Thyroid gland (tissue), 4 donors: ENCODE results near the gene SORCS2.

Experiments used
- CTCF ChIP-seq, 6 experiments: fragments of 200-600 bp in 3 of 6; fragments of 450-650 bp in 3 of 6; sonication (generic) in 3 of 6; IDR thresholded peaks; one replicate each; pipeline ENCODE4 v1.5.1; 2016 to 2019; ENCODE audit warnings: antibody characterized with exemption in 6 of 6, mild to moderate bottlenecking in 2 of 6, inconsistent platforms in 1 of 6, moderate library complexity in 1 of 6
- POLR2A ChIP-seq, 2 donors: fragments of 450-650 bp; IDR thresholded peaks; one replicate each; pipeline ENCODE4 v1.6.1; 2017; ENCODE audit warnings: antibody characterized with exemption in 2 of 2, mild to moderate bottlenecking in 2 of 2, moderate library complexity in 1 of 2

DNA sequence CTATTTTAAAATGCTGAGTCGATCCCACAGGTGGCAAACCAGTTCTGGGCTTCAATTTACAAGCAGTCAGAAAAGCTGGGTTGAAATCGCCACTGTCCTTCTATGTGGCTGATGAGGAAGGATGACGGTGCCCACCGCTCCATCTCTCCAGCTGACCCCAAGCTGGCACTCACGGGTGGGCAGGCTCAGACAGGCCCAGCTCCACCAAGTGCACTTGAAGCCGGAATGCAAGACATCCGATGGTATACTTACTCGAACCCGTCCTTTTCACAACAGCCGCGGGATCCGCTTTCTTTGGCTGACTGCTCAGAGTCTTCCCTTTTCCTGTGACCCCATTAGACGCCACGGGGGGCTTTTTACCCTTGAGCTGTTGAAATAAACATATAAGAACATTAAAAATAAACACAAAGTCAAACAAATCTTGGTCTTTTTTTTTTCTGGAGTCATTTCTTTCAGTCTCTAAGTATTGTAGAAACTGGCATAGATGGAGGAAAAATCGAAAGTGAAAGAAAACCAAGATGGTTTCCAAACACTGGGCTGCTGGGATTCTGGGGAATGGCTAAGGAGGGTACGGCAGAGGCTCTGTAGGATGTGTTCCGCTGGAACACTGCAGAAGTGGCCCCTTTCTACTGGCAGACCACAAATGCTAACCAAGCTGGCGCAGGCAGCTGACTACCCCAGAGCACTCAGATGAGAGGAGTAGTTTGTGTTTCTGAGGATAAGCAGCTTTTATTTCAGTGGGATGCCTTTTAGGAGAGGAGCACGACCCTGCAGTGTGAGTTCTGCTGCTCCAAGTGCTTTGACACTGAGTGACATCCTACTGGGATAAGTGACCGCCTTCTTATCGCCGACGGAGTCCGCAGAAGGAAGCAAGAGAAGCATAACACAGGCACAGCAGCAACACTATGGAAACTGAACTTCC, 586.4 kb downstream of the SORCS2 start:
- TF ChIP-seq CTCF (IDR thresholded peaks at IDR 0.05) (no peak), POLR2A (IDR thresholded peaks at IDR 0.05) (no peak)
